ENCODE measurements around the gene IL17A.
"Not testable (repeated sequence)": the region's sequence is repeated elsewhere in the genome, so short reads cannot be mapped to it uniquely, and the experiment has no call there.

The IL17A gene

DNA sequence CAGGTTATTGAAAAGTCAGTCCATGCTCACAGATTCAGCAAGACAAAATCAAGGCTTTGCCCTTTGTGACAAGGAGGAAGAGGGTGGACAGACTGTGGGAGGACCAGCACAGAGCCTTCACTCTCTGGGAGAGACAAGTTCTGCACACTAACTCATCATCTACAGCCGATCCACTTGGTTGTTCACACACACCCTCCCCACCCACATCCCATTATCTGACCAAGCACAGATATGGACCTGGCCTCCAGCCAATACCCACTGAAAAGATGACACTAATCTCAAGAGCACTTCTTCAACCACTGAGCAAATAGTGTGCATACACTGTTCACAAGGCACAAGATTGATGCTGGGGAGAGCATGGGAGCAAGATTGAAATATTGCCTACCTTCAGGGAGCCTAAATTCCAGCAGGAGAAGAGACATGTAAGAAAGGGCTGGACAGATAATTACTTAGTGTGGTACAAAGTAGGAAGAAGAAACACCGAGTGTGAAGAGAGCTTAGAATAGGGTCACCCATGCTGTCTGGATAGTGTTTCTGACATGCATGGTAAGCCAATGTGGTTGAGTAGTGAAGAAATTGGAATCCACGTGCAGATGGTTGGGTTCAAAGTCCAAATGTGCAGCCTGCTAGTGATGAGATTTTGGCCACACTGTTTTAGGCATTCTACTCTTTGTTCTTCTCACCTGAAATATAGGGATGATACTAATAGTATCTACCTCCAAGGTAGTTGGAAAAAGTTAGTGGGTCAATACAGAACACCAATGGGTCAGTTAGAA, 21.7 kb upstream of the IL17A start:
- no peak for DNase-seq (ENCODE audit: low spot score)

DNA sequence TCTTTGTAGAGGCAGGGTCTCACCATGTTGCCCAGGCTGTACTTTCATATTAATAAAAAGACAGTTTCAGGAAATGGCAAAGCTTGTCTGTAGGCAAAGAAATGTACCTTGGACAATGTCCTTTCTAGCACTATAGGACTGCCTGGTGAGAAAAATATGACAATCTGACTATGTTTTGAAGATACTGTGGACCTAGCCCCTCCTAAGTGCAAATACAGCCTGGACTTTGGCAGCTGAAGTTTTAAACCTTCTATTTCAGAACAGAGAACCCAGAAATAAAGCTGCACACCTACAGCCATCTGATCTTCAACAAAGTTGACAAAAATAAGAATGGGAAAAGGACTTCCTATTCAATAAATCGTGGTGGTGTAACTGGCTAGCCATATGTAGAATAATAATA, 18.9 kb upstream of the IL17A start:
- no peak for DNase-seq (ENCODE audit: low spot score)

DNA sequence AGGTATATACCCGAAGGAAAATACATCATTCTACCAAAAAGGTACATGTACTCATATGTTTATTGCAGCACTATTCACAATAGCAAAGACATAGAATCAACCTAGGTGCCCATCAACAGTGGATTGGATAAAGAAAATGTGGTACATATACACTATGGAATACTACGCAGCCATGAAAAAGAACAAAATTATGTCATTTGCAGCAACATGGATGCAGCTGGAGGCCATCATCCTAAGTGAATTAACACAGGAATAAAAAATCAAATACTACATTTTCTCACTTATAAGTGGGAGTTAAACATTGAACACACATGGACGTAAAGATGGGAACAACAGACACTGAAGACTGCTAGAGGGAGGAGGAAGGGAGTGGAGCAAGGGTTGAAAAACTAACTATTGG, 17.8 kb upstream of the IL17A start:
- DNase-seq (ENCODE audit: low spot score), result not testable (repeated sequence)

- no peak for DNase-seq (ENCODE audit: low spot score)
These were observed 12.1 kb upstream of the IL17A start for GRCh38 chr6:52174118-52174517.

GRCh38 chr6:52176550-52176949, 9.6 kb upstream of the IL17A start:
- DNase-seq (ENCODE audit: low spot score), result peak; percentile 11

DNA sequence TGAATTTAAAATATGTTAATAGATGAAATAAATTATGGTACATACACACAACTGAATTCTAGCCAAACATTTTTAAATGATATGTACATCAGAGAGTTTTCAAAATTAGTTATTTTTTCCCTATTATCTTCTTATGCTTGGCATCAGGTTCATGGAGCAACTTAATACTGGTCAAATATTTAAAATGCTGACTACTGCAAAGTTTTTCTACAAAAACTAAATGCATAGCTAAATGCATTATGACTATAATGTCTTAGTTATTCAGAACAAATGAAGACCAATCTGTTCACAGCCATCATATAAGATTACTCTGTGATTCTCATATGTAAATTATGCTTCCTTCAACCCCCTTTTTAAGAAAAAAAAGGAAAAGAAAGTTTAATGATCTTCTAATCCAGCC, 8.2 kb upstream of the IL17A start:
- no peak for DNase-seq (ENCODE audit: low spot score)

DNA sequence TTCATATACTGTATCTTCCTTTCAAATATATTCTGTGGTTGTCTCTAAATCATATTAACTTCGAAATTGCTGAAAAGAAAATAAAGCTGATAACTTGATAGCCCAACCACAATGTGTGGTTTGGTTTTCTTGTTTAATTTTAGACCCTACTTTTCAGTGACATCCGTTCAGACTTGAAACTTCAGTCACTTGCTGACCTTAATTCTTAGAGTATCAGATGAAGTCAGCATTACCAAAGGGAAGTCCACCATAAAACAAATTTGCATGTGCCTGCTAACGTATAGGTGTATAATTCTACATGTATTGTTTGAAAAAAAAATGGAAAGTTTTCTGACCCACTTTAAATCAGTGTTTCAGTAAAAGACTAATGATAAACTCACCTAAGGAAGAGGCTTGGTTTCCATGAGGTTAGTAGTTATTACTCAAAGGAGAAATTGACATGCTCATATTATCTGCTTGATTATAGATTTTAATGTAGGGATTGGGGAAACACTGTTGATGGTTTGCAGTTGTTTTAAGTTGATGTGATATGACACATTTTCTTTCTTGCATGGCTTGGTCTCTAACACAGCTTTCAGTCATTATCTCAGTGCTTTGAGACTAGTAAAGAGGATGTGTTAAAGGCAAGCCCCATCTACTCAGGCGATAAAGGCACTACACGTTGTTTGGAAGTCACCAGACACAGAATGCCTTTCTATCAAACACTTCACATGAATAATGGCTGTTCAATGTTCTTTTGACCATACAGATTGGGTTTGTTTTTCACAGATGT, 5.2 kb upstream of the IL17A start:
- DNase-seq (ENCODE audit: low spot score), result no peak

GRCh38 chr6:52183131-52183713, 3.0 kb upstream of the IL17A start:
- DNase-seq (ENCODE audit: low spot score), result no peak

- DNase-seq (ENCODE audit: low spot score), result no peak
These were observed 305 bp downstream of the IL17A start for GRCh38 chr6:52186480-52186879.

DNA sequence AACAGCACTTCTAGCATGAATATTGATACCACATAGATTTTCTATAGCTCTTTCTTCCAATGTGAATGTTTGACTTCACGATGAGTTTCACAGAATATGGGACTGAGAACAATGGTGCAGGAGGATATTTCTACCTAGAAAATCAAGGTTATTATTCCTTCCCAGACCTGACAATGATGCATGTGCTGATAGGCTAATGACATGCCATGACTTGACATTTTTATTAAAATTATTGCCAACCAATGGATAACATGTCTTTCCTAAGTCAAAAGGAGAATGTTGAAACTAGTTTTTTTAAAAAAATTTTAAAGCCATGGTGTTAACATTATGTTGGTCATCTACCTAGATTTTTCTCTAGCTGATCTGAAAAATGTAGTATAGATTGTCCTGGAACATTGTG, 923 bp downstream of the IL17A start:
- no peak for DNase-seq (ENCODE audit: low spot score)

DNA sequence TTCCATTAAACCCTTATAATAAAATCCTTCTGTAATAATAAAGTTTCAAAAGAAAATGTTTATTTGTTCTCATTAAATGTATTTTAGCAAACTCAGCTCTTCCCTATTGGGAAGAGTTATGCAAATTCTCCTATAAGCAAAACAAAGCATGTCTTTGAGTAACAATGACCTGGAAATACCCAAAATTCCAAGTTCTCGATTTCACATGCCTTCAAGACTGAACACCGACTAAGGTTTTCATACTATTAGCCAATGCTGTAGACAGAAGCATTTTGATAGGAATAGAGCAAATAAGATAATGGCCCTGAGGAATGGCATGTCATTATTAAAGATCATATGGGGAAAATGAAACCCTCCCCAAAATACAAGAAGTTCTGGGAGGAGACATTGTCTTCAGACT, 3.8 kb downstream of the IL17A start:
- DNase-seq (ENCODE audit: low spot score), result no peak

DNA sequence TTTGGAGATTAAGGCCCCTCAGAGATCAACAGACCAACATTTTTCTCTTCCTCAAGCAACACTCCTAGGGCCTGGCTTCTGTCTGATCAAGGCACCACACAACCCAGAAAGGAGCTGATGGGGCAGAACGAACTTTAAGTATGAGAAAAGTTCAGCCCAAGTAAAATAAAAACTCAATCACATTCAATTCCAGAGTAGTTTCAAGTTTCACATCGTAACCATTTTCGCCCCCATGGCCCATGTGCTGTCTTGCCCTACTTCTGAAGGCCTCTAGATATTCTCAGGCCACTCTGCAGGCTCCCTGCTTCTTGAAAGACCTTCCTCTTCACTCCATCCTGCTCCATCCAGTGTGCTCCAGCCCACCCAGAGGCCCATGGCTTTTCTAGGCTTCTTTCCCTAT, 4.2 kb downstream of the IL17A start:
- no peak for DNase-seq (ENCODE audit: low spot score)

DNA sequence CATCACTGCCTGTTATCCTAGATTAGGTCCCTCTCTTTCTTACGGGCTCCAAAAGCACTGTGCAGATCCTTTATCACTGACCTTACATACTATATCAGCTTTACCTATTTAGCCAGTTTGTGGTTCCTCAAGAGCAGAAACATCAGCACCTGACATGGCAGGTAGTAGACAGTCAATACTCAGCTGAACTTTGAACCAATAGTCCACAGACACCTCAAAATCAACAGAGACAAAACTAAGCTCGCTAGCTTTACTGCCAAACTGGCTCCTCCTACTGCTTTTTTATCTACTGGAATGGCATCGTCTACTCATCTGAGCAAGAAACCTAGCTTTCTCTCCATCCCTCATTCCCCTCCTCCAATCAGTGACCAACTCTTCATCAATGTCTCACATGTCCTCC, 5.6 kb downstream of the IL17A start:
- no peak for DNase-seq (ENCODE audit: low spot score)

DNA sequence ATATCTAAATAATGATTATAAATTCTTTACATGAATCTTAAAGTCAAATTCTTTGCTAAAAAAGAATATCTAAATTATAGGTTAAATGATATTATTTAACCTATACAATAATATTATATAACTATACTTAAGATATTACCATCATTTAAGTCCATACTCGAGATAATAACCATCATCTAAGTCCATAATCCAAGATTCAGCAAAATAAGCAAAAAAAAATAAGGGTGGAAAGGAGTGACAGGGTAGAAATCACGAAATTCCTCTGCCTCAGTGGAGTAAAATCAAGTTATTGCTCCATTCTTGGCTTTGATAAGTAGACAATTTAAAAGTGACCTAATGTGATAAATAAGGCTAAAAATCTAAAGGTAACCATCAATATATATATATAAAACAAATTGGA, 9.7 kb downstream of the IL17A start:
- DNase-seq (ENCODE audit: low spot score), result no peak

DNA sequence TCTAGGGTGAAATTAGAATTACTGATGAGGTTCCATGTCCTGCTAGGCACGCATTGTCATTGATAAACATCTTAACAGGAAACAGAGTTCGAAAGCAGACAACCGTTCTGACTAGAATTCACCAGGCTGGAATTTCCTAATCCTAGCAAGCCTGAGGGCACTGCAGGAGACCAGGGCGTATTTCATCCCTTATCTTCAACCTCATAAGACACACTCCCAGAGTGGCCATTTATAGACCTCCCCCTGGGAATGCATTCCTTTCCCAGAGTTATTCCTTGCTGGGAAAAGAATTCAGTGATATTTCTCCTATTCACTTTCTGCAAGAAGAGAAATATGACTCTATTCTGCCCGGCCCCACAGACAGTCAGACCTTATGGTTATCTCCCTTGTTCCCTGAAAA, 13.9 kb downstream of the IL17A start:
- not testable (repeated sequence) for DNase-seq (ENCODE audit: low spot score)

DNA sequence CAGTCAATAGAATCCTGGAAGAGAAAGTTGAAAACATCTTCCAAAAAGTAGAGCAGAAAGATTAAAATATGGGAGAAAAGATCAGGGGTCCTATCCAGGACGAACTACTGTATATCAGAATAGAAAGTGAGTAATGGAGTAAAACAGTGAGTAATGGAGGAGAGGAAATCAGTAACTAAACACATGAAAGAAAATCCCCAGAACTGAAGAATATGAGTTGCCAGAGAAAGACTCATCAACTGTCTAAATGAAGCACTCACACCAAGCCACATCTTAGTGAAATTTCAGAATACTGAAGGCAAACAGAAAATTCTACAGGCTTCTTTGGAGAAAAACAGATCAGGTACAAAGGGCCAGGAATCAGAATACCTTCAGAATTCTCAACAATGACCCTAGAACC, 14.9 kb downstream of the IL17A start:
- no peak for DNase-seq (ENCODE audit: low spot score)

GRCh38 chr6:52201493-52201892, 15.3 kb downstream of the IL17A start:
- no peak for DNase-seq (ENCODE audit: low spot score)

GRCh38 chr6:52207066-52207465, 20.9 kb downstream of the IL17A start:
- no peak for DNase-seq (ENCODE audit: low spot score)

- DNase-seq (ENCODE audit: low spot score), result no peak
These were observed 22.4 kb downstream of the IL17A start for GRCh38 chr6:52208612-52209011.

GRCh38 chr6:52209770-52210169, 23.6 kb downstream of the IL17A start:
- DNase-seq (ENCODE audit: low spot score), result no peak

- no peak for DNase-seq (ENCODE audit: low spot score)
These were observed 24.1 kb downstream of the IL17A start for GRCh38 chr6:52210227-52210626.

DNA sequence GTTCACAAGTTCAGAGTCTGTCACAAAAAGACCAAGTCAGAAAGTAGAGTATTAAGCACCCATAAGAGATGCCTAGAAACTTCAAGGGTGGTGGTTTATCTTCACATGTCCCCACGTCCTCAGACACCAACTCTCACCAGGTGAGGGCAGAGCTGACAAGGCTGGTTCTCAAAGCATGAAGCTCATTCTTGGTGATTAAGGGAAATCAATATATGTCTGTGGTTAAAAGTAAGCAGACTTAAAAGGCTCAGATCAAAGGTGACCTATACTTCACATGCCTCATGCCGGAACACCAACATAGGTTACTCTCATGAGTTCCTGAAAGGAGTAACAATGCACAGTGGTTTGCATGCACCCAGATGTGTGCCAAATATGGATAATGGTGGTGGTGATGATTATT, 27.0 kb downstream of the IL17A start:
- DNase-seq (ENCODE audit: low spot score), result no peak

DNA sequence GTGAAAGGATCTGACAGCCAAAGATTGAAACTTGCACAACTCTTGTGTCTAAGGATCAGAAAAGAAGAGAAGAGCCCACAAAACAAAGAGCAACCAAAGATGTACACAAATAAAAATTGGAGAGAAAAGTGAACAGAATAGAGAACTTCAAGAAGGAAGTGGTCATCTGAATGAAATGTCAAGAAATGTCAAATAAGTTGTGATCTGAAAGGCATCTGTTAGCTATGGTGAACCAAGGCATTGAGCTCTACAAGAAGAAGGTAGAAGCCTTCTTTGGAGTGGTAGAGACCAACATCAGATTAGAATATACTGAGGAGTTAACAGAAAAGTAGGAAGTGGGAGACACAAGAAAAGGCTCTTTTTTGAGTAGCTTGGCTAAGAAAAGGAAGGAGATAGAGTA, 29.6 kb downstream of the IL17A start:
- DNase-seq (ENCODE audit: low spot score), result no peak
